GM10266 (cell line): ENCODE results near the gene NKPD1.

Source experiments
- DNase-seq: peaks from one replicate; pipeline ENCODE4 v3.0.0; 2012; ENCODE audit errors: extremely low spot score
- CTCF ChIP-seq: IDR thresholded peaks from 2 replicates; pipeline ENCODE4 v1.5.1; 2012; ENCODE audit warnings: mild to moderate bottlenecking, low read depth; ENCODE audit not compliant: control insufficient read depth, insufficient read depth; ENCODE audit errors: missing control alignments

Gene NKPD1, protein sequence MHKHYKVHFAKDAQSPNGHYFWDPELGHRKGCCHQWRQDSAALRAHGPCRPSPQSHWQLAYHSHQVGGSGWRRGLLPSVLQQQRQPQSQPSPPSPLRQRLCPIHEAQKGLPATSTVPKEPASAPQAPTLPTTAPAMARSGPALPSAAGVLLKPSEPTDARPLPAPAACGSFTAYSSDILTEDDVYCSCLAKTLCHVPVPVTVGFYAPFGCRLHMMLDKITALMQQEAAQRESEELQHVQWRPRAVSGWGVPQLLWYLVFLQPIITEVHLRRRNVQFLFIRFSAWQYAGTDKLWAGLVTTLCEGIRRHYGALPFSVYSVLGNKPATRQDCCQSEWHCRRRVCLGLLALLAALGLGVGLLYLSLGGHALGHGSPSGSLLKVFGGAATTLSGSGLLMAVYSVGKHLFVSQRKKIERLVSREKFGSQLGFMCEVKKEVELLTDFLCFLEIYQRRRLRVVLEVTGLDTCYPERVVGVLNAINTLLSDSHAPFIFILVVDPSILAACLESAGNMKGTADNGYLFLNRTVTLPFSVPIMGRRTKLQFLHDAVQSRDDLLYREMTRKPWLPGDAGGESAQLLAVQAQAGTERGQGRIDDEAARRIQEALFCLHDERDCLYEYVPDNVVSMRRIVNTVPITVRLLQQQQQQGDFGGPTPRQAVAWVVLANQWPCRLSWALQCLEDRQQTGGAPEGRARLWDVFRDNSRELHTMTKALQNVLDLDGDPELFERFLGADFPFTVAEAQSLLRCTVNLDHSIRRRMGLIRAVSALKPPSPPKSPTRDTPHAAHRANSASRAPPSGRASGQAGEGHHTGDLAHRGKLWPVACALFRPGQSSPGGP

GRCh38 chr19:45160870-45161737, at the start of gene NKPD1:
TSS of gene NKPD1 (minus strand) at chr19:45160982. CDS start at chr19:45160150, 832 bp downstream.
- no peak for TF ChIP-seq CTCF

DNA sequence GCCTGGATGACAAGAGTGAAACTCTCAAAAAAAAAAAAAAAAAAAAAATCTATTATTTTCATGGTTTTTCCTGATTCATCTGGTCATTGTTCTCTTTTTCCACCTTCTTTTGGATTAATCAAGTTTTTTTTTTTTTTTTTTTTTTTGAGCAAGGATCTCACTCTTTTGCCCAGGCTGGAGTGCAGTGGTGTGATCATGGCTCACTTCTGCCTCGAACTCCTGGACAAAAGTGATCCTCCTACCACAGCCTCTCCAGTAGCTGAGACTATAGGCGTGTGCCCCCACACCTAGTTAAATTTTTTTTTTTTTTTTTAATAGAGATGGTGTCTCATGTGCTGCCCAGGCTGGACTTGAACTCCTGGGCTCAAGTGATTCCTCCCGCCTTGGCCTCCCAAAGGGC, 45.5 kb upstream of the NKPD1 start:
- TF ChIP-seq CTCF, result no peak
- DNase-seq, result no peak

More at GRCh38 chr19:45160870-45161737, at the start of gene NKPD1:
- no peak for DNase-seq

DNA sequence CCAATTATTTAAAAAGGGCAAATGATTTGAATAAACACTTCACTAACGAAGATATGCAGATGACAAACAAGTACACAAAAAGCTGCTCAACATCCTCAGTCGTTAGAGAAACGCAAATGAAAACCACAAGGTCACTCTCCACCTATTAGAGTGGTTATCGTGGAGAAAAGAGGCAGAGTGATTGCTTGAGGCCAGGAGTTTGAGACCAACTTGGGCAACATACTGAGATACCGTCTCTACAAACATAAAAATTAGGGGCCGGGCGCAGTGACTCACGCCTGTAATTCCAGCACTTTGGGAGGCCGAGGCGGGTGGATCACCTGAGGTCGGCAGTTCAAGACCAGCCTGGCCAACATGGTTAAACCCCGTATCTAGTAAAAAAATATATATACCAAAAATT, 45.0 kb upstream of the NKPD1 start:
- DNase-seq, result no peak
- TF ChIP-seq CTCF, result no peak

DNA sequence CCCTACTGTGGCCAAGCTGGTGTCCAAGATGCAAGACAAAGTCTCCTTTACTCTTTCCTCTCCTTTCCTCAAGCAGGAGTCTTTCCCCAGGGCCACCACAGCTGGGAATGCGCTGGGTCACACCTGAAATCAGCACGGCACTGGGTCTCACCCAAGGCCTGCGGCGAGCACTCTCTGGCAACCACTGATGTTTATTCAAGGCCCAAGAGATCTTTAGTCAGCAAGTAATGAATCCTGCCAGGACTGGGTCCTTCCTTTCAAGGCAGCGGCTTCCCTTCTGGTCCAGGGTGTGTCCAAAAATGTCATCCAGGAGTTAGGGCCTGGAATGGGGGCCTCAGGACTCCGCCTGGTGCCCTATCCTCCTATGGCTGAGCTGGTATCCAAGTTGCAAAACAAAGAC, 41.9 kb upstream of the NKPD1 start:
- DNase-seq, result no peak
- no peak for TF ChIP-seq CTCF

GRCh38 chr19:45200568-45200967, 39.8 kb upstream of the NKPD1 start:
- no peak for TF ChIP-seq CTCF
- no peak for DNase-seq

DNA sequence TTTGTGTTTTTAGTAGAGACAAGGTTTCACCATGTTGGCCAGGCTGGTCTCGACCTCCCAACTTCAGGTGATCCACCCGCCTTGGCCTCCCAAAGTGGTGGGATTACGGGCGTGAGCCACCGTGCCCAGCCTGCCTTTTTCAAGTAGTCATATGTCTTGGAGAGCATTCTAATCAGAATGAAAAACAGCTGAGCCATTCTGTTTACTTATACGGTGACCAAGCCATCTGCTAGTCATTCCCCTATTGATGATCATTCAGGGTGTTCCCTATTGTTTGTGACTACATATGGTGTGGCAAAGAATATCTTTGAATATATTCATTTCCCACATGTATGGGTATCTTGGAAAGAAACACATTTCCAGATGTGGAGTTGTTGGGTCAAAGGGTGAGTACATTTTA, 35.0 kb upstream of the NKPD1 start:
- DNase-seq, result no peak
- TF ChIP-seq CTCF, result no peak
